Activated CD4-positive, alpha-beta T cell treated with anti-CD3 and anti-CD28 coated beads, Interleukin-2, amount 50 U/mL, for 48 hours (primary cell): Measurements from ENCODE around the gene ALDH3B1.

Experiments
- DNase-seq, 2 experiments: peaks; one replicate each; pipeline ENCODE4 v3.0.0-alpha.2; 2020

The ALDH3B1 gene

GRCh38 chr11:67998150-67999045 is 11.7 kb upstream of the ALDH3B1 start:
- no peak for DNase-seq

DNA sequence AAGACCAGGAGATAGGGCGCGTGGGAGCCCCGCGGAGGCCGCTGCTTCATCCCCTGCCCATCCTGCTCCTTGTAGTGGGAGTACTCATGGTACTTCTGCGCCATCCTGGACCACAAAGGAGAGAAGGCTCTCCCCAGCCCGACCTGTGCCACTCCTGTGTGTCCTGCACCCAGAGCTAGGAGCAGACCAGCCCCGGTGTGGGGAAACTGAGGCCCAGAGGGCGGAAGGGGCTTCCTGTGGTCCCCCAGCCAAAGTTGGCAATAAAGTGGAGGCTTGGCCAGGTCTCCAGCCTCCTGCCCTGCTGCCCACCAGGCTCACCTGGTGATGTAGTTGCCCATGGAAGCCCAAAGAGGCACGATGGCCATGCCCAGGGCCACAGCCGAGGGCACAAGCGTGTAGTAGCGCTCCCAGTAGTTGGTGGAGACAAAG is 10.9 kb upstream of the ALDH3B1 start:
- DNase-seq, result no peak

- DNase-seq, result no peak
Observed at GRCh38 chr11:67999704-68000103, 10.4 kb upstream of the ALDH3B1 start.

- no peak for DNase-seq
Observed at GRCh38 chr11:68002575-68002937, 7.6 kb upstream of the ALDH3B1 start.

GRCh38 chr11:68002938-68003845 is 6.9 kb upstream of the ALDH3B1 start:
- DNase-seq, result peak; percentile 37 to 56

DNA sequence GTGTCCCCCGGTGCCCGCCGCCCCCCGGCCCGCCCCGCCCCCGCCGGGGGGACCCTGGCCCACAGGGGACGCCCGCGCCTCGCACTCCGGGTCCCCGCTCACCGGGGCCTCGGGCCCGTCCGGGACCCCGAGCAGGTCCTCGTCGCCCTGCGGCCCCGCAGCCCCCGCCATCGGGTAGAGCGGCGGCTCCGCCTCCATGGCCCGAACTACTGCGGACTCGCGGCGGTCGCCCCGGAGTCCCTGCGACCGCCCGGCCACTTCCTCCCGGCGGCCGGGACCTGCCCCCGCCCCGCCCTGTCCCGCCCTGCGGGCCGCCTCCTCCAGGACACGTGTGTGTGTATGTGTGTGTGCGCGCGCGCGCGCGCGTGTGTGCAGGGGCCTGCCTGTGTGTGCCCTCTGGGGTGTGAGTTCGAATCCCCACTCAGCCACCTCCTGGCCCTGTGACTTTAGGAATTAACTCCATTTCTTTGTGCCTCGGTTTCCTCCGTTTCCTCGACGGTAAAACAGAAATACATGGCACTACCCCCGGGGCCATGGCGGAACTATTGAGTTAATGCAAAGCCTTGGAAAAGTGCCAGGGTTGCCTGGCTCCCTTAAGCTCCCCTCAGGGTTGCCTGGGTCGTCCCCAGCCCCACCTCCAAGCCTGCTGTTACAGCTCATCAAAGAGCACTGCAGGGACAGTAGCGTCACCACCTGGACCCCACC is 6.1 kb upstream of the ALDH3B1 start, which contains the start of gene UNC93B1:
Gene UNC93B1, minus strand, starts transcription at position 252 of the 705 bp plus-strand sequence. Its CDS starts 54 bp downstream, at position 198.
- peak; percentile 87 to 90 for DNase-seq

GRCh38 chr11:68004551-68005335 is 5.4 kb upstream of the ALDH3B1 start:
- DNase-seq, result no peak

GRCh38 chr11:68006606-68007166 is 3.4 kb upstream of the ALDH3B1 start:
- no peak for DNase-seq

GRCh38 chr11:68007498-68008380 is 2.4 kb upstream of the ALDH3B1 start:
- no peak for DNase-seq

DNA sequence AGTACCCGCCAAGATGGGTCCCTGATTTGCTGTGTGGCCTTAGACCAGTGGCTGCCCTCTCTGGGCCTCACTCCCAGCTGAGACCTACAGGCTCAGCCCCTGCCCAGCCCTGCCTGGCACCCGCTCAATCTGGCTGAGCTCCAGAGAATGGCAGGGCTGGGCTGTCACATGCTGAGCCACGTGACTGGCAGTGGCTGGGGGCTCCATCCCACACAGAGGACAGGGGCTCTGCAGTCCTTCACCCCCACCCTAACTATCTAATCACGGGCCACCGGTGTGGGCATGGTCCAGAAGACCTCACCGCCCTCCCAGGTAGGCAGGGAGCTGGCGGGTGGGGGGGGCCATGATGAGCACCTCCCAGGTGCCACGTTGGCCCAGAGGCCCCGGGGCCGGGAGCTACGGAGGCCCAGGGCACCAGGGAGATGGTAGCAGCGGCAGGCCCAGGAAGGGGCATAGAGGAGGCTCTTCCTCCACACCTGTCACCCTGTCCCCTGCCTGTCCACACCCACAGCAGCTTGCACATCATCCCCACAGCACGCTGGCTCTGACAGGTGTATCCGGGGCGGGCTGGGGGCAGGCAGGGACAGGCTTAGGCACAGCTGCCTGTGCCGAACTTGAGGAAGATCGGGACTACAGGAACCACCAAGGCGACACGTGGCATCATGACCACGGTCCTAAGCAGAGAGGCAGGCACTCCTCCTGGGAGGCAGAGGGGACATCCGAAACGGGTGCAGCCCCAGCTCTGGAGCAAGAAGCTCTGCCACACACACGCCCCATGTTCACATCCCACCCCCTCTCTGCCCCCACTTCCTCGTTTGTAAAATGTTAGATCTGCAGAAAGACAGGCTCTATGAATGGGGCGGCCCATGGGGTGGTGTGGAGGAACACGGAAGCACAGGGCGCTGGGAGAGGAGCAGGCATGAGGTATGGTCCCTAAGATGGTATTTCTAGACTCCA is 1.5 kb upstream of the ALDH3B1 start:
- no peak for DNase-seq

DNA sequence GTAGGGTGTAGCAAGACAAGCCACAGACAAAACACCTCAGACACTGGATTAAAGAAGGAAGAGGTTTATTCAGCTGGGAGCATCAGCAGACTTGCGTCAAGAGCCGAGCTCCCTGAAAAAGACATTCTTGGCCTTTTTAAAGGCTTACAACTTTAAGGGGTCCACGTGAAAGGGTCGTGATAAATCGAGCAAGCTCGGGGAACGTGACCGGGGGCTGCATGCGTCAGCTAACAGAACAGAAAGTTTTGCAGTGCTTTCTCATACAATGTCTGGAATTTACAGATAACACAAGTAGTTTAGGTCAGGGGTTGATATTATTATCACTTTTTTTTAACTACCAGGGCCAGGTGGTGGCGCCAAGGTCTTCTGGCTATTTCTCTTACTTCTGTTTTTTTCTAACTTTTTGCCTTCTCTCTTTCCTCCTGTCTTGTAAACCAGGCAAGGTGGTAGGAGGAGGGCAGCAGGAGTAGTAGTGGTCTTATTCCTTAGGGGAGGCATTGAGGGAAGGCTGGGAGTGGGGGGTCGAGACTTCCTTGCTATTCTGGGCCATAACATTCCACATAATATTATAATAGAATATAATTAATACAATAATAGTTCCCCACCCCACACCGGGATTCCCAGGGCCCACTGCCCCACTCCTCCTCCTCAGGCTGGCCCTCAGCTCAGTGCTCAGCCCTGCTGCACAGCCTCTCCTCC is 587 bp upstream of the ALDH3B1 start:
- DNase-seq, result no peak

DNA sequence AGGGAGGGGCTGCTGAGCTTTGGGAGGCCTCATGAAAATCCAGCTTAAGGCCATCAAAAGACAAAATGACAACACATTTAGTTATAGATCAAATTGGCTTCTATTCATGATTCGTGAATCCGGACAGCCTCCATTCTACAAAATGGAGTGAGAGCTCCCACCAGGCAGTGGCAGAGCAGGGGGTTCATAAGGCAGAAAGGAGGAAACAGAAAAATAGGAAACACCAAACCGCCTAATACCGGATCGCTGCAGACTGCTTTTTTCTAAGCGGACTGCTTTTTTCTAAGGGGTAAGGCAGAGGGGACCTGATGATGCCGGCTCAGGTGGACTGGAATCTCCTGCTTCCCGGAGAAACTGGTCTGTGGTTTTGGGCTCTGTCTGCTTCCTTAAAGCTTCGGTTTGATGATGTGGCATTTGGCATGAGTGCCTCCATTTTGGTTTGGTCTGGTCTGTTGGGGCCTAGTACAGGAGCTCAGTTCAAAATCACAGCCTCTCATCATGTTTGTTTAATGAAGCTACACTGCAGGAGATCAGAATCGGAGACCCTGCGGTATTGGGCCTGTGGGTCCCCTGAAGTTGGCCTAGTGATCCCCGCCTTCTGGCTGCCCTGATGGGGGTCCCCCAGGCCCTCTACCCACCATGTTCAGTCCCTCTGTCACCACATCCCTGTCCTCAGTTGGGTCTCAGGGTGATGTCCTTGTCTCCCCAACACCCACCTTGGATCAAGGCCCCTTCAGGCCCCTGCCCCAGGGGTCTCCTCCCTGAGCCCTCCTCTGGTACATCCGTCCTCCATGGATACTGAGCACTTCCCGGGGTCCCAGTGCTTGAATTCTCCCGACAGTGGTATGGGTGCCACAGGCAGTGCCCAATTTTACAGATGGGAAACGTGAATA is 1.2 kb downstream of the ALDH3B1 start:
- no peak for DNase-seq

DNA sequence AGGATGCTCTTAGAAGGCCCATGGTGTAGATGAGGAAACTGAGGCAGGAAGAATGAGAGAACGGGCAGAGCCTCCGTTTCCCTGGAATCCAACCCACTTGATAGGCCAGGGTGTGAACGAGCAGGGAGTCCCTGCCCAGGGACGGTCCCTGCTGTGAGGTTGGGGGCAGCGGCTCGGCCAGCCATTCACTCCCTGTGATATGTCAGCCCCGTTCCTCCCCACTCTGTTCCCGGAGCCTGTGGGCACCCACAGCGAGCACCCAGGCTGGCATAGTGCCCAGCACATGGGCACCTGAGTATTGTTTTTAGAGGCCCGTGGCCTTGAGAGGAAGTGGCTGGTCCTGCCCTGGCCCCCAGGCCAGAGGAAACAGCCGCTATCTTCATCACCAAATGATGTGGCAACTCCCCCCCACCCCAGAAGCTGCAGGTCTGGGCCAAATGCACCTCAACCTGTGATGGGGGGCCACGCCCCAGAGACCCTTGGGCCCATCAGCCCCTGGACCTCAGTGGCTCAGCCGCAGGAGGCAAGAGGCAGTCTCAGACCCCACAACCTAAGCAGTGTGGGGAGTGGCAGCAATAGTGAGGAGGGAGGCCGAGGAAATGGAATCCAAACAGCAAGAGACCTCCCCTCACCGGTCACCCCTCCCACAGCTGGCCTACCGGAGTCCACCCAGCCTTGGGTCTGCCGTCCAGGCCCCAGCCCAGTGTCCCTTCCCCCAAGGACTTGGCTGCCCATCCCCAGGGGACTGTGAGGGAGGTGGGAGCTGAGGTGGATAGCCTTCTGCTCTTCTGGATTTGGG is 2.1 kb downstream of the ALDH3B1 start:
- no peak for DNase-seq

GRCh38 chr11:68012843-68013610 is 2.9 kb downstream of the ALDH3B1 start:
- no peak for DNase-seq

DNA sequence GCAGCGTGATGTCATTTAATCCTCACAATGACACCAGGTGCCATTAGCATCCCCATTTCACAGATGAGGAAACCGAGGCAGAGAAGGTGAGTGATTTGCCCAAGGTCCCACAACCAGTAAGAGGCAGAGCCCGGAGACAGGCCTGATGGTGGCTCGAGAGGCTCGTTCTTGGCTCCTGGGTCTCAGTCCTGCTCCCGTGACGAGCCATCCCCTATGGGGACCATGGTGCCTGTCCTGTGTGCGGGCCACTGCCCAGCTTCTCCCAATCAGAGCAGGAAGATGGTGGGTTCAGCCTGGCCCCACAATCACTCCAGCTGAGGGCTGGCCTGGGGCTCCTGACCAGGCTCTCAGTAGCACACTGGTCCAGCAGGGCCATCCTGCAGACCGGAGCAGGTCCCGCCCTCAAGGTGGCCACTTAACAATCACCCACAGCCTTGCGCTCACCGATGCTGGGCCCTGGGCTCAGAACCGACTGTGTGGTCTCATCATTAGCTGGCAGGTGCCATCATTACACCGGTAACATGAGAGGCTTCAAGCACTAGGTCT is 3.6 kb downstream of the ALDH3B1 start:
- no peak for DNase-seq
